GM18907 (cell line): ENCODE data around the gene MYO18A.
"Not testable (repeated sequence)": the region's sequence is repeated elsewhere in the genome, so short reads cannot be mapped to it uniquely, and the experiment has no call there.

Source experiments
- ATAC-seq: cut with Tn5 transposase; IDR thresholded peaks from one replicate; pipeline ENCODE4 v1.9.1; 2021; ENCODE audit warnings: mild to moderate bottlenecking, moderate library complexity; ENCODE audit not compliant: unreplicated experiment

MYO18A gene

GRCh38 chr17:29180034-29180787 is at the start of gene MYO18A:
TSS of gene MYO18A (minus strand) at chr17:29180398. CDS start at chr17:29166940, 13,458 bp downstream.
- ATAC-seq, result peak; percentile 80

- ATAC-seq, result no peak
Observed at GRCh38 chr17:29225396-29225795, 45.2 kb upstream of the MYO18A start.

GRCh38 chr17:29221338-29221737 is 41.1 kb upstream of the MYO18A start:
- ATAC-seq, result not testable (repeated sequence)

GRCh38 chr17:29219378-29220047 is 39.3 kb upstream of the MYO18A start:
- ATAC-seq, result no peak

GRCh38 chr17:29216856-29217255 is 36.7 kb upstream of the MYO18A start:
- no peak for ATAC-seq

GRCh38 chr17:29216181-29216580 is 36.0 kb upstream of the MYO18A start:
- no peak for ATAC-seq

GRCh38 chr17:29215717-29216116 is 35.5 kb upstream of the MYO18A start:
- no peak for ATAC-seq

GRCh38 chr17:29215174-29215573 is 35.0 kb upstream of the MYO18A start:
- ATAC-seq, result no peak

GRCh38 chr17:29214215-29215146 is 34.3 kb upstream of the MYO18A start:
- ATAC-seq, result no peak

- ATAC-seq, result no peak
Observed at GRCh38 chr17:29212681-29213121, 32.5 kb upstream of the MYO18A start.

GRCh38 chr17:29212094-29212631 is 32.0 kb upstream of the MYO18A start:
- ATAC-seq, result no peak

GRCh38 chr17:29210879-29211278 is 30.7 kb upstream of the MYO18A start:
- ATAC-seq, result no peak

GRCh38 chr17:29209073-29209472 is 28.9 kb upstream of the MYO18A start:
- ATAC-seq, result no peak

- no peak for ATAC-seq
Observed at GRCh38 chr17:29207975-29208374, 27.8 kb upstream of the MYO18A start.

- no peak for ATAC-seq
Observed at GRCh38 chr17:29205047-29205446, 24.8 kb upstream of the MYO18A start.

- ATAC-seq, result not testable (repeated sequence)
Observed at GRCh38 chr17:29204068-29204804, 24.0 kb upstream of the MYO18A start.

GRCh38 chr17:29197516-29198272 is 17.5 kb upstream of the MYO18A start:
- no peak for ATAC-seq

- no peak for ATAC-seq
Observed at GRCh38 chr17:29196769-29197515, 16.7 kb upstream of the MYO18A start.
